ENCODE data around the gene HJV. TPM values are rescaled to one million over a fixed set of nuclear protein-coding genes. Genes with fewer than 3 reads are reported as not detected.
A peak's percentile ranks its signal among the peaks of the same experiment; 100 is the strongest.

The HJV gene
- total and polyA plus RNA-seq, 2 of the 13 experiments (the other 11 are each of a cell fraction or from before 2014, with no cell fraction given): 0.18 TPM; not detected in 1

- TF ChIP-seq PAWR (CRISPR knock-in tag; IDR thresholded peaks at IDR 0.05; ENCODE audit: borderline replicate concordance) (no peak), TRIM22 (IDR thresholded peaks at IDR 0.05) (no peak), ZNF451 (CRISPR knock-in tag; IDR thresholded peaks at IDR 0.05) (no peak), SALL2 (CRISPR knock-in tag; IDR thresholded peaks at IDR 0.05) (peak; percentile 92), NCOA1 (CRISPR knock-in tag; IDR thresholded peaks at IDR 0.05) (peak; percentile 99), RARA (CRISPR knock-in tag; IDR thresholded peaks at IDR 0.05) (peak; percentile 65), ZNF34 (CRISPR knock-in tag; IDR thresholded peaks at IDR 0.05; ENCODE audit: borderline replicate concordance) (peak; percentile 75; the same call in 1 of the 2 replicates), ZNF431 (CRISPR knock-in tag; IDR thresholded peaks at IDR 0.05; ENCODE audit: borderline replicate concordance, low read depth) (peak; percentile 80; the same call in 1 of the 2 replicates), PPARG (CRISPR knock-in tag; conservative IDR thresholded peaks at IDR 0.05) (peak; percentile 69; the same call in 1 of the 2 replicates), PRMT3 (CRISPR knock-in tag; IDR thresholded peaks at IDR 0.05; ENCODE audit: borderline replicate concordance, low read depth) (peak; percentile 49; the same call in 1 of the 2 replicates), SIX1 (CRISPR knock-in tag; IDR thresholded peaks at IDR 0.05; ENCODE audit: borderline replicate concordance) (peak; percentile 59), MAFG (CRISPR knock-in tag; IDR thresholded peaks at IDR 0.05) (no peak), ZBTB49 (CRISPR knock-in tag; IDR thresholded peaks at IDR 0.05; ENCODE audit: borderline replicate concordance) (no peak), ASH2L (IDR thresholded peaks at IDR 0.05; ENCODE audit: insufficient read length, low read depth, low read length) (peak; percentile 9), ZNF510 (CRISPR knock-in tag; IDR thresholded peaks at IDR 0.05; ENCODE audit: low read depth) (peak; percentile 27; the same call in 1 of the 2 replicates), KDM5A (IDR thresholded peaks at IDR 0.05; ENCODE audit: borderline replicate concordance, low read length) (no peak), HINFP (CRISPR knock-in tag; IDR thresholded peaks at IDR 0.05; ENCODE audit: low read depth) (peak; percentile 97), PCBP1 (IDR thresholded peaks at IDR 0.05; ENCODE audit: borderline replicate concordance, low read depth, low read length) (peak; percentile 99), ZNF773 (CRISPR knock-in tag; IDR thresholded peaks at IDR 0.05; ENCODE audit: borderline replicate concordance) (no peak), TSC22D2 (CRISPR knock-in tag; IDR thresholded peaks at IDR 0.05; ENCODE audit: borderline replicate concordance) (no peak), TAF15 (IDR thresholded peaks at IDR 0.05; ENCODE audit: low read depth, low read length, poor library complexity, severe bottlenecking) (no peak), GATAD2A (CRISPR knock-in tag; IDR thresholded peaks at IDR 0.05) (peak; percentile 84; the same call in 1 of the 2 replicates), ZNF841 (CRISPR knock-in tag; IDR thresholded peaks at IDR 0.05; ENCODE audit: borderline replicate concordance) (no peak), ZFP36 (IDR thresholded peaks at IDR 0.05; ENCODE audit: borderline replicate concordance, low read depth, low read length, partially characterized antibody) (no peak)
These were observed 25.0 kb downstream of the HJV start, which contains the start of gene TXNIP (continued) for GRCh38 chr1:145996433-145997015.
